ENCODE data around the gene PDLIM5.

- TF ChIP-seq POLR2A (IDR thresholded peaks at IDR 0.05) (no peak), CTCF (IDR thresholded peaks at IDR 0.05) (no peak)
These were observed 14.6 kb downstream of the PDLIM5 start for GRCh38 chr4:94466371-94466770.

Data from thyroid gland (tissue), 4 donors.